Skeletal muscle cell (primary cell): Measurements from ENCODE around the gene NCBP2L.

Experiments
- DNase-seq: peaks from one replicate; pipeline ENCODE4 v3.0.0-alpha.2; 2010; ENCODE audit warnings: low read depth
- H3K4me3 ChIP-seq: 2 replicates; pipeline ENCODE4 v1.5.1; 2011; ENCODE audit warnings: low read depth, mild to moderate bottlenecking, control low read depth, low read length, moderate library complexity

Gene NCBP2L

DNA sequence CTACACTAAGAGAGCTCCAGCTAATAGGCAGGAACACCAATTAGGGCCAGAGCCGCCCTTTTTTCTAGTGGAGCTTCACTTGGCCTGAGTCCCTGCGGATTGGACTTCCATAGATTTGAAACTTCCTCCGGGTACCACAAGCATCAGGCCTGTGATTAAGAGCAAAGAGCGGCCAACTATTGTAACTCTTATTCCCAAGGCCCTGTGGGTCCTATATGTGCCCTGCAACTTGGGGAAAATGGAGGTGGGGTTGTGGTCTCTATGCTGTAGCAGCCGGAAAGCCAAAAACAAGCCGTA is at the start of gene NCBP2L:
Gene NCBP2L (plus strand): TSS at position 198 of the 297 bp plus-strand sequence. CDS start 16,488 bp downstream, outside the sequence.
- no peak for DNase-seq
- peak within 1 kb of the TSS; percentile 49 for H3K4me3 ChIP-seq

DNA sequence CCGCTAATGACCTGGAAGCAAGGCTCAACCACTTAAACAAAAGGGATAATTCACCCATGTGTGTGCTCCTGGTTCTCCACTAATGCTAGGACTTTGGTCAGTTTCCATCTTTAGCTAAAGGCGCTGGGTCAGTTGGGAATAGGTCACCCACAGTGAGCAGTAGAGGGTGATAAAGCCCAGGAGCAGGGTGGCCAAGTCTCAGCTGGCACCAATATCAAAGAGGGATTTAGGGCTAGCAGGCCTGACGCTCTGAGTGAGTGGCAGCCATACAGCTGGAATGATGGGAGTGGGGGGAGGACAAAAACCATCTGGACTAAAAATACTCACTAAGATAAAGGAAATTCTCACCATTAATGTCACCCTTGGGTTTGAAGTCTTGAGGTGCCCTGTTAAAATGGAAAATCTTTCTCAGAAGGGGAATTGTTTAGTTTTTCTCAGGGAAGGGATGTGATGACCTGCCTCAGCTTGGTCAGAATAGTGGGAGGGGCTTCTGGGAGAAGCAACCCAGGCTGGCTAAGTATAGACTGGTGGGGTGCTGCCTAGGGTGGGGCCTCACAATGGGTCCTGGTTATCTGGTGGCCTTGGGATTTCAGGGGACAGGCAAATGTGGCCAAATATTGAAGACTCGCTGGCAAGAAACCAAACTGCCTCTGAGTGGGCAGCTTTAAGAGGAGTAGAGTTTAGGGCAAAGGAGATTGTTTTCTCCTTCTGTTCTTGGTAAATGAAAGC is 49.0 kb upstream of the NCBP2L start:
- no peak for DNase-seq
- H3K4me3 ChIP-seq = no peak overlapping the region

DNA sequence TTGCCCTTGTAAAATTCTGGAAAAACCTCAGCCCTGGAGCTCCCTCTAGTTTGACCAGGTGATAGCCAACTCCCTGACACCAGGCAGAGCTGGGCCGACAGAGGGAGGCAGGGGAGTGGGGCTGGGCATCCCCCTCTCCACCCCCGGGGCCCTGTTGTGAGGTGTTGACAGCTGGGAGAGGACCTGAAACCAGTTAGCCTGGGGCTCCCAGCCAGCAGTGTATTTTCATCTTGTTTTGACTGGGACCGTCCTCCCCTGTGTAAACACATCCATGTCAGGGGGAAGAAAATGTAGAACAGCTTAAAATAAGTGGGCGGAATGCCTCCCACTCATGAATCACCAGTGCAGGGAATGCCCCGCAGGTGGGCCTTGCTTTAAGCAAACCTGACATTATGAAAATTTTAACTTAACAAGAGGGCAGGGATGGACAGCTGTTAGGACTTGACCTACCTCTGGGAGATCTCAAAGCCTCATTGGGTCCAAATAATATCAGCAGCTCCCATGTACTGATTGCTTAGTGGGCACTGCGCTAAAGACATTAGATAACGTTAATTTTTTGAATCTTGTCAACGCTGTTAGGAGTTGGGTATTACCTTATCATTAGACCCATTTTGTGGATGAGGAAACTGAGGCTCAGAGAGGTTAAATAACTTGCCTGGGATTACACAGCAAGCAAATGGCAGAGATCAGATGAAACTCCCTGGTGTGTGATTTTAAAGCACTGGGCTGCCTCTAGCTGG is 47.8 kb upstream of the NCBP2L start:
- DNase-seq = no peak
- no peak overlapping the region for H3K4me3 ChIP-seq

DNA sequence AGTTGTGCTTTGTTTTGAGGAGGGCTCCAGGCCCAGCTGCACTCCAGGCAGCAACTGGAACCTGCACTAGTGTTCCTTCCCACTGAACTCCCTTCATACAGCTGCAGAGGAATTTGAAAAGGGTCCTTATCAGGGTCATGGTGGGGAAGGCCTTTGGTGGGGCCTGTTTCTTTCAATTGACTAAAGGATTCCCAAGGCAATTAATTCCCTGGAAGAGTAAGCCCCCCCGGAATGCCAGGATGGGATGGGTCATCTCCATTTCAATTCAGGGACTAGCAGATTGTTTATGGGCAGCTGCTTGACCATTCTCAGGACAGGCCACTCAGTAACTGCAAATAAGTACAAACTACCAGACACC is 47.3 kb upstream of the NCBP2L start:
- no peak for DNase-seq

DNA sequence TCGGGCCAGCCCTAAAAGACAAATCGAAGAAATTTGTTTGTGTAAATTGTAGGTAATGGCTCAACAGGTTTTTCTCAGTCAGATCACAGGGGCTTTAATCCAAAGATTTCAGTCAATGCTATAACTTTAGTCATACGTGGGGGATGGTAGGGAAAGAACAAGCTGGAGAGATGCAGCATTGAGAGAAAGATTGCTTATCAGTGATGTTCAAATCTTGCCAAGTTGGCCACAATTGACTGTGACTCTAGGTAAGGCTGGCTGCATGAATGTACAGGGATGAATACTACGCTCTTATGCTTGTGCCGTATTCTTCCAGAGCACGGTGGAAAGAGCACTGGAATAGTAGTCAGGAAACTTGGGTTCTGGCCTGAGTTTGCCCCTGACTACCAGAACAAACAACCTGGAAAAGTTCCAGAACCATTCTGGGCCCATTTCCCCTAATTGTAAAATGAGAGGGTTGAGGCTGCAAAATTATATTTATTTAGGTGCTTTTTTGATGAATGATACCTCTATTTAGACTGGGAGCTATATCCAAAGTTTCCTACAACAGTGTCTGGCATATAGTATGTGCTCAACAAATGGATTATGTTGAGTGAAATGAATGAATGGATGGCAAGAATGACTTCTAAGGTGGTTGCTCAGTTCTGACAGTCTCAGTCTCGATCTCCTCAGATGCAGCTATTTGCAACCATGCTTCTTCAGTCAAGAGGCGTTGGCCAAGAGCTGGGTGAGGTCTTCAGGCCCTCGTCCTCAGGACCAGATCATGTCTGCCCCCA is 46.4 kb upstream of the NCBP2L start:
- DNase-seq = no peak
- no peak overlapping the region for H3K4me3 ChIP-seq

More for the DNA sequence above, 47.3 kb upstream of the NCBP2L start:
- H3K4me3 ChIP-seq = no peak overlapping the region

DNA sequence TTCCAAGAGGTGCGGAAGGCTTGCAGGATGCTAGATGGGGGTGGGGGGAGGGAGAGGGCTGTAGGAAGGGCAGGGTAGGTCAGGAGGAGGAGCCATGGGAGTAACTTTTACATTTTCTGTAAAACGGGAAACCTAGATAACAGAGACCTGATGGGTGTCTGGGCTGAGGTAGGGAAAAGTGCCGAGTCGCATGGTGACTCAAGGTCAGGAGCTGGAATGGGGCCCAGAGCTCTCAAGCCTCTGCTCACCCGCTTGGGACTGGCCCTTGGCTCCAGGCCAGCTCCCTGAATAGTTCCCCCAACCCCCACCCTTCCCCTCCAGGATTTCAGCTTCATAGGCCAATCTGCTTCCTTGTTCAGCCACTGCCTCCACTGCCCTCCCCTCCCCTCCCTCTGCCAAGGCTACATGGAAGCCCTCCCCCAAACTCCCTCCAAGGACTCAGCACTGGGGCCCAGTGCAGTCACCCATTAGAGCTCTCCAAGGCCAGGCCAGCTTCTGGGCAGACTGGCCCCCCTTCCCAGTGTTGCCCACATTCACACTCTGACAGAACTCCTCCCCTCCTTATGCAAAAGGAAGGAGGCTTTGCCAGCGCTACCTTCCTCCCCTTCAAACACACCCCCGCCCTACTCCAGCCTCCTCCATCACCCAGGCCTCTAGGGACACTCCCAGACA is 45.6 kb upstream of the NCBP2L start:
- peak; percentile 56 for DNase-seq
- no peak overlapping the region for H3K4me3 ChIP-seq

DNA sequence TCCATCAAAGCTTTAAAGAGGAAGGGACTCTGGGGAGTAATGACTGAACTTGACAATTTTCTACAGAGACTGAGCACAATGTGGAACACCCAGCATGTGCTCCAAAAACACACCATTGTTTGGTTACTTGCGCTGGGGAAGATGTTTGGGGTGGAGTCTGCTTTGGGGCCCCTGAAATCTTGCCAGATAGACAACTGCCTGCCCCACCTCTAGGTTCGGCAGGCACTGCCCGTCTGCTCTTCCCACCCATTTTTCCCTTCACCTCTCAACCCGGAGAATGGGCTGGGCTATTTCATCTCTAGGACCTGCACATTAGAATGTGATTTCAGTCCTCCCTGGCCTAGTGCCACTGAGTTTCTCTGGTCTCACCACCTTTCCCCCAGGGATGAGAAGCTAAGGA is 43.8 kb upstream of the NCBP2L start:
- no peak overlapping the region for H3K4me3 ChIP-seq
- DNase-seq = no peak

DNA sequence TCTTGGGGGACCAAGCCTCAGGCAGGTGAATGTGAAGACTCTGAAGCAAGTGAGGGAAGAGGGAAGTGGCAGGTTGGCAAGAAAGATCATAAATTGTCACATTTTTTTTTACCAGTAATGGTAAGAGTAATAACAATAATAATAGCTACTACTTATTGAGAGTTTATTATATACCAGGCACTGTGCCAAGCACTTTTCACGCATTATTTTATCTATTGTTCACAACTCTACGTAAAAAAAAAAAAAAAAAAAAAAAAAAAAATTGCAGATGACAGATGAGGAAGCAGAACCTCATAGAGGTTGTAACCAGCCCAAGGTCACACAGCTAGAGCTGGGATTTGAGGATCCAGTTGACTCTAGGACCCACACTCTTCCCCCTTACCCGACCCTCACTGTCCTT is 42.9 kb upstream of the NCBP2L start:
- no peak overlapping the region for H3K4me3 ChIP-seq
- no peak for DNase-seq

DNA sequence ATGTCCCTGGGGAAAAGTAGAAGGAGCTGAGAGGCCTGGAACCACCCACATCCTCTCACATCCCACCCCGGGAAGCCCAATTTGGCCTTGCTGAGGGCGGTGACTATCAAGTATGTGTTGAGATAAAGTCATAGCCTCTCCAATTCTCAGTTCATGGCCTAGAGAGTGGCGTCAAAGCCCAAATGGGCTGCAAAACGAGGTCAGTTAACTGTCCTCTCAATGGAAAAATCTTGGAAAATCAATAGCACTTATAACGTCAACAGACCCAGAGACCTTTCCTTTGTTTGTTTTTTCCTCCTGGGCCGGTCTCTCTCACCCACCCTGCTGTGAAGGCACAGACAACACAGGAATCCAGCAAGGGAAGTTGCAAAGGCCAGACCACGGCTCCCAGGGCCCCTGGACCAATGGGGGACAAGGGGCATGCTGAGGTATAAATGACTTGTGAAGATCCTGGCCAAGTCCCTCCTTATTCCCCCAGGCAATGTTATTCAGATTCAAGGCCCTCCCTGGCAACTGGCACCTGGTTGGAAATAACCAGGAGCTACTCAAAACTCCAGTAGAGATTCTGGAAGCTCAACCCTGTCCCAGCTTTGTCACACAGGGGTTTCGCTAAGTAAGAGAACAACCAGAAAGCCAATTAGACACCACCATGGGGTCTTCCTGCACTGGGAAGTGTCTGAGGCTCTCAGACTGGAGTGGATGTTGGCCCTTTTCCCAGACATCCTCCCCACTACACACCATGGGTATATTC is 40.6 kb upstream of the NCBP2L start:
- DNase-seq = no peak
- H3K4me3 ChIP-seq = no peak overlapping the region

DNA sequence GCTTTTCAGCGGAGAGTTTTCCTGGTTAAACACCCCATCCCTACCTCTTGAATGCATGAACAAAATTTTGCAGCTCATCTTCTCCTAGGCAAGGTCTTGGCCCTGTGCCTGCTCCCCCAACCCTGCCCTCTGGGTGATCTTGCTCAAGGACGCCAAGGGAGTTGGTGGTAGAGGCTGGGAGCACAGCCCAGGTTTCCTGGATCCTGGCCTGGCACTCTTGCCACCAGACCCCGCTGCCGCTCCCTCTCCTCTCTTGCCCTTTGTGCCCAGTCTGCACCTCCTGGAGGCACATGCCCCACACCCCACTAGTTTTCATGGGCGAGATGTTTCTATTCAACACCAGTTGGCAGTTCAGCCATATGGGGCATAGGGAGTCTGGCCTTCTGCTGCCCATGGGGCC is 39.3 kb upstream of the NCBP2L start:
- DNase-seq = no peak
- H3K4me3 ChIP-seq = no peak overlapping the region

DNA sequence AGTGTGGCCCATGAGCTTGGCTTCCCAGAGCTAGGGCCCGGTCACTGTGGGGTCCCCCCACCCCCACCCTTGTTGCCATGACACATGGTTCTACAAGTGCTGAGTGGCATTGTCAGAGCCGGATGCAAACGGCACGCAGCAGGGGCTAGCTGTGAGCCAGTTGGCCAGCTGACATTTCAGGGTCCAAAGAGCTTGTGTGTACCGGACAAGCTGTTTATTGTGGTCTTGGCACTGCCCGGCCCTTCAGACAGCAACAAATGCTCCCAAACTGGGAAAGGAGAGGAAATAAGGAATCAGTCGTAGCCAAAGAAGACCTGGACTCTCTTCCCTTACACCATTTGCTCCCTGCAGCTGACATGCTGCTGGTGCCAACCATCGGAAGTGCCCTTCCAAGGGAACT is 38.8 kb upstream of the NCBP2L start:
- no peak for DNase-seq
- H3K4me3 ChIP-seq = no peak overlapping the region

DNA sequence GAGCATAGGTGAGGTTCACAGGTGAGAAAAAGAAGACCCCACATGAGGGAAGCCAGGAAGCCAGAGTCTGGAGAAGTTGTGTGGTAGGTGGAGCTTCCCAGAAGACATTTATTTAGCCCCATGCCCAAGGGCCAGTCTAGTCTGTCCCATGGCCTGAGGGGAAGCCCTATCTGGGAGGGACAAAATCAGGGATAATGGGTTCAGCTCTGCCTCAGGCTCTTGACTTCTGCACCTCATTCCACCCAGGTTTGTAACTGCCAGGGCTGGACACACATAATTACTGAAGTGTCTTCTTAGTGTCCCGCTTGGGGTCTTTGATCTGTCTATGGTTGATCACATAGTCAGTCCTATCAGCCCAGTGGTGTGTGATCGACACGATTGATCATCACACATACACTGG is 38.0 kb upstream of the NCBP2L start:
- H3K4me3 ChIP-seq = no peak overlapping the region
- DNase-seq = no peak

DNA sequence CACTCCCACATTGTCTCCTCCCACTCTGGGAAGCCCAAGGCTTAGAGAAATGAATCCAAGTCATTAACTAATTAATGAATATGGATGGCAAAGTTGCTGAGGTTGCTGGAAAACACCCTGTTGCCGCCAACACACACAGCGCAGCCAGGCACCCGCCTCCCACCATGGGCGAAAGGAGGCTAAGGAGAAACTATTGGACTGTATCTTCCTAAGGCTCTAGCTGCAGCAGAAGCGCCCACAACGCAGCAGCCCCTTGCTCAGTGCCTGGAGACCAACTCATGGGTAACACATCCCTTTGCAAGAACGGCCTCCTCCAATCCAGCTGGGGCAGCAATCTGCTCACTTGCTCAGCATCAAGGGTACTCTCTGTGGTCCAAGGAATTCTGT is 36.1 kb upstream of the NCBP2L start:
- no peak for DNase-seq
- H3K4me3 ChIP-seq = no peak overlapping the region

DNA sequence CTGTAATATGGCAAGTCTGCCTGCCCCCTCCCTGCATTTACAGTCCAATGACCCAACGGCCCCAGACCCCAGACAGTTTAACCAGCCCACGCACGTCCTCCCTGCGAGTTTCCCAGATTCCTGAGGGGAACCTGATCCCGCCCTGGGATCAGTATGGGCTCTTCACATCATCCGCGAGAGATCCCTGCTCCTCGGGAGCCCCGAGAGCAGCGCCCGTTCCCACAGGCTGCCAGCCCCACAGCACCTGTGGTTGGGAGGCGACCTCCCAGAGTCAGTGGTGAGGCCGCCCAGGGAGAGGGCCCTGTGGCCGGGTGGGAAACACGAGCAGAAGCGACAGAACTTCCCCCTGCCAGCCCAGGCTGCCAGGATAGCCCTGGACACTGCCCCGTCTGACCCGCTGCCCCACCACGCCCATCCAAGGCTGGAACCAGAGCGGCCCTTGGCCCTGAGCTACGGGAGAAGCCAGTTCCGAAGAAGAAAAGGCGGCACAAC is 34.8 kb upstream of the NCBP2L start:
- no peak overlapping the region for H3K4me3 ChIP-seq
- DNase-seq = no peak

DNA sequence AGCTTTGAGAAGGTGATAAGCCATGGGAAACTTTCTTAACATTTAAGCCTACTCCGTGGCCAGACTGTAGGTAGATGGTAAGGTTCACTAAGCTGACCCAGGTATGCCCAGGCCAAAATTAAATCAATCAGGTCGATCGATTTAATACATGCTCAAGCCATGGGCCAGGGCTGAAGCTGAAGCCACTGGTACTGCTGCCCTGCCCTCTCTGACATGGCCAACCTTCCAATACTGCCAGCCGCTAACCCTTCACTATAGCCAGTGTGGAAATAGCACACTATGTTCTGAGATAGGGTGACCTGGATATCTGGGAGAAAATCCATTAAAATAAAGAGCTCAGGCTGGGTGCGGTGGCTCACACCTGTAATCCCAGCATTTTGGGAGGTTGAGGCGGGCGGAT is 33.5 kb upstream of the NCBP2L start:
- no peak overlapping the region for H3K4me3 ChIP-seq
- no peak for DNase-seq

DNA sequence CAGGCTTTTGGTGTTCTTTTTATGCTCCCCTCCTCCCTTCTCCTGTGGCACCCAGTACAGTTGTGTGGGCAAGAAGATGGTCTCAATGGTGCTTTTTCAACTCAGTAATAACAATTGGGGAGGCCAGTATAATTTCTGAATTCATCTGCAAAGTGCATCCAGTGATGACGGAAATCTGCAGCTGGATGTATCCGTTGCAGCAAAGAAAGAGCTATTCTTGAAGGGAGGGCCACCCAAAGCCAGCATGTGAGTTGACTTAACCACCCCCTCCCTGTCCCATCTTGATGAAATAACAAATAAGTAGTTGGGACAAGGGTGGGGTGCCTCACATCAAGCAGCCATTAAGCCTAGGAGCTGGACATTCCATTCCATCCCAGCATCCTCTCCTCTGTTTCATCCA is 32.7 kb upstream of the NCBP2L start:
- DNase-seq = no peak
- H3K4me3 ChIP-seq = no peak overlapping the region

DNA sequence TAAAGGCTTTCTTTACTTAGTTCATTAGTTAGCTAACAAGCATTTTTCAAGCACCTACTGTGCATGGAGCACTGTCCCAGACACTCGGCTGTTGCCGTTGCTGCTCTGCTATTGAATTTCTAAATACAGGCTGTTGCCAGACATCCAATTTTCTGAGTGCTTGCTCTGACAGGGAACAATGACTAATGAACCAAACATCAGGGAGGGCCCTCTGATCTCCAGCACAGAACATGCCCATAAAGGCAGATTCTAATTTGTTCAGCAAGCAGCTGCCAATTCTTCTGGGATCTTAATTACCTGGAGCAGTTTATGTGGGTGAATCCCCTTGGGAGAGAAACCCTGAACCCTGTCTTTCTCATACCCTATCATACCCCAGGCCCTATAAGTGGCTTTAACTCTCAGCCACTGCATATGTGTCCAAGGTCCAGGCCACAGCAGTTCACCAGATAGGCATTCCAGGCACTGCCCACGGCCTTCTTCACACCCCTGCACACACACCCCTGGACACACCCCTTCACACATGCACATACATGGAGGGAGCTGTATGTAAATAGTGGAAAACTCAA is 29.9 kb upstream of the NCBP2L start:
- no peak overlapping the region for H3K4me3 ChIP-seq
- no peak for DNase-seq

DNA sequence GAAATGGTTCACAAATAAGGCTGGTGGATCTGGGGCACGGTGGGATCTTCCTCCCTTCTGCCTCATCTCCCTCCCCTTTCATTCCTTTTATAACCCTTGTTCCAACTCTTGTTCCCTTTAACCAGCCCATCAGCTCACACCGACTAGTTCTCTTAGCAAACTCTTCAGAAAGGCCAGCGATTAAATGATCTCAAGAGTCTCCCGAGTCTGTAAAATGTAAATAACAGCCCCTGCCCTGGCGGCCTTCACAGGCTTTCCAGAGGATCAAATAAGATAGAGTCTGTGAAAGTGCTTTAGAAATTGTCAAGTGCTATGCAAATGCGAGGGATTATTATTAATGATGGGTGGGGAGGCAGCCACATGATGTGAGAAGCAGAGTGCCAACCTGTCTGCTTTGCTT is 29.0 kb upstream of the NCBP2L start:
- H3K4me3 ChIP-seq = no peak overlapping the region
- DNase-seq = no peak

DNA sequence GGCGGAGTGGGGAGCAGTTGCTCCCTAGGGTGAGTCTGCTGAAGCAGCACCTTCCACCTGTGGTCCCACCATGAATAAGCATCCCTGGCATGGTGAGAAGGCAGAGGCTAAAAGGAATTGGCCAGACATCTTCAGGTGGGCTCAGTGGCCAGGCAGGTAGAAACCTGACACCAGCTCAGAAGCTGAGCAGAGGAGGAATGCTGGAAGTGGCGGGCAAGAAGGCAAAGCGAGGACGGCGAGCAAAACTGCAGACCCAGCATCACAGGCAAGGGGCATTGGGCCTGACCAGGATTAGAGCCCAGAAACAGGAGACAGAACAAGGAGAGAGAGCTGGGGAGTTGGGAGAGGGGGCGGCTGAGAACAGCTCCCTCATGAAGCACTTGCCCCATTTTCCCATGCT is 27.3 kb upstream of the NCBP2L start:
- no peak overlapping the region for H3K4me3 ChIP-seq
- DNase-seq = no peak
